HepG2 (cell line): ENCODE results near the gene ADGRG6. TPM values are rescaled to one million over a fixed set of nuclear protein-coding genes. Genes with fewer than 3 reads are reported as not detected.

ENCODE experiments used
- ATAC-seq: fragments of 200-7000 bp; cut with Tn5 transposase; 3 replicates; pipeline ENCODE4 v1.9.1; 2020; ENCODE audit warnings: mild to moderate bottlenecking, moderate library complexity
- BruUV-seq: library from RNA; stranded (reverse); fragments of 400-500 nt; replicated peaks from 2 replicates; lab custom pipeline; 2021; lab: Mats Ljungman, UMichigan
- CTCF ChIA-PET: fragments of 300-600 bp; formaldehyde crosslinking; extraction: SDS; loops from one replicate; lab custom pipeline; 2021; ENCODE audit warnings: low total read pairs, inconsistent platforms, low intra/inter-chr PET ratio; lab: Yijun Ruan, JAX
- POLR2A ChIA-PET: fragments of 350-600 bp; sonication (Branson Sonifier 250); formaldehyde crosslinking; loops from one replicate; lab custom pipeline; 2020; ENCODE audit warnings: antibody characterized with exemption, inconsistent platforms; lab: Yijun Ruan, JAX
- DNase-seq: peaks from one replicate; pipeline ENCODE4 v3.0.0-alpha.2; 2015; ENCODE audit warnings: low spot score
- FAIRE-seq: peaks from 3 replicates; lab custom pipeline; 2011; peaks lifted over from hg19 to GRCh38; lab: Jason Lieb, UNC
- H2AFZ ChIP-seq: one replicate; pipeline ENCODE4 v1.6.1; 2011; ENCODE audit warnings: low read length, inconsistent platforms
- H3K27ac ChIP-seq: fragments of 300-600 bp; 3 replicates; pipeline ENCODE4 v1.8.0; 2011; ENCODE audit warnings: mixed run types, mild to moderate bottlenecking, mixed read lengths, low read length, inconsistent platforms; ENCODE audit not compliant: insufficient read depth; ENCODE audit errors: extremely low read length
- H3K27me3 ChIP-seq, 2 experiments: fragments of 200-600 bp in 1 of 2; 2 replicates in 1 of 2; 3 replicates in 1 of 2; pipeline versions ENCODE4 v1.6.0 to v1.8.0; 2011; ENCODE audit warnings: low read length in 2 of 2, mild to moderate bottlenecking in 2 of 2, moderate library complexity in 2 of 2, inconsistent platforms in 1 of 2; ENCODE audit not compliant: insufficient read depth in 2 of 2, control insufficient read depth in 1 of 2
- H3K36me3 ChIP-seq, 2 experiments: fragments of 200-600 bp in 1 of 2; replicated peaks in 1 of 2; 2 replicates in 1 of 2; 3 replicates in 1 of 2; pipeline versions ENCODE4 v1.5.1 to v1.8.0; 2011; ENCODE audit warnings: low read length in 2 of 2, inconsistent platforms in 1 of 2; ENCODE audit not compliant: insufficient read depth in 2 of 2, control insufficient read depth in 1 of 2
- H3K4me1 ChIP-seq: 2 replicates; pipeline ENCODE4 v1.5.1; 2012; ENCODE audit warnings: low read length, inconsistent platforms; ENCODE audit not compliant: insufficient read depth
- H3K4me2 ChIP-seq: 2 replicates; pipeline ENCODE4 v1.6.0; 2011; ENCODE audit warnings: low read depth, low read length, inconsistent platforms
- H3K4me3 ChIP-seq, 3 experiments: fragments of 200-600 bp in 1 of 3; sonication (generic), shearing (Covaris generic) in 1 of 3; replicated peaks in 1 of 3; 2 replicates each; pipeline ENCODE4 v1.5.1; 2011 to 2016; ENCODE audit warnings: low read length in 3 of 3, inconsistent platforms in 2 of 3, low read depth in 2 of 3, mild to moderate bottlenecking in 2 of 3, control low read depth in 1 of 3, mixed read lengths in 1 of 3; ENCODE audit not compliant: insufficient read depth in 1 of 3
- H3K79me2 ChIP-seq: one replicate; pipeline ENCODE4 v1.6.1; 2011; ENCODE audit warnings: low read length, inconsistent platforms; ENCODE audit not compliant: insufficient read depth
- H3K9ac ChIP-seq: 2 replicates; pipeline ENCODE4 v1.6.0; 2011; ENCODE audit warnings: mild to moderate bottlenecking, low read depth, low read length, inconsistent platforms; ENCODE audit not compliant: insufficient read depth
- H3K9me3 ChIP-seq: 2 replicates; pipeline ENCODE4 v1.5.1; 2012; ENCODE audit warnings: mild to moderate bottlenecking, low read length
- H4K20me1 ChIP-seq: 2 replicates; pipeline ENCODE4 v1.6.0; 2011; ENCODE audit warnings: inconsistent platforms, mild to moderate bottlenecking, low read length, moderate library complexity; ENCODE audit not compliant: insufficient read depth
- AGO2 ChIP-seq: fragments of 200-400 bp; formaldehyde crosslinking; optimal IDR thresholded peaks from 2 replicates; pipeline ENCODE3; 2017; ENCODE audit warnings: mild to moderate bottlenecking, low read depth, low read length, moderate library complexity
- CREB1 ChIP-seq, 2 experiments: fragments of 450-650 bp in 1 of 2; IDR thresholded peaks; 2 replicates each; pipeline ENCODE4 v1.6.1; 2016 to 2017; ENCODE audit warnings: control low read depth in 1 of 2, mild to moderate bottlenecking in 1 of 2, missing compliant biosample characterization in 1 of 2, missing genetic modification characterization in 1 of 2
- MTF1 ChIP-seq: sonication (generic); formaldehyde crosslinking; IDR thresholded peaks from 2 replicates; pipeline ENCODE4 v1.5.0; 2020; ENCODE audit warnings: missing genetic modification reagents
- NAIF1 ChIP-seq: sonication (generic); formaldehyde crosslinking; IDR thresholded peaks from 2 replicates; pipeline ENCODE4 v1.5.0; 2020; ENCODE audit warnings: mild to moderate bottlenecking, missing genetic modification reagents, borderline replicate concordance
- NFKBIZ ChIP-seq: IDR thresholded peaks from 2 replicates; pipeline ENCODE4 v1.6.1; 2018; ENCODE audit warnings: missing genetic modification reagents, missing compliant biosample characterization
- PHF20 ChIP-seq: sonication (generic); formaldehyde crosslinking; IDR thresholded peaks from 2 replicates; pipeline ENCODE4 v1.5.0; 2020; ENCODE audit warnings: mild to moderate bottlenecking, missing genetic modification reagents
- POLR2A ChIP-seq, 2 experiments: IDR thresholded peaks; 2 replicates each; pipeline ENCODE4 v1.6.1; 2011; ENCODE audit warnings: low read depth in 2 of 2, low read length in 2 of 2, mild to moderate bottlenecking in 1 of 2, moderate library complexity in 1 of 2; ENCODE audit not compliant: insufficient read depth in 1 of 2
- RFX5 ChIP-seq: IDR thresholded peaks from 2 replicates; pipeline ENCODE4 v1.6.1; 2011; ENCODE audit warnings: low read depth, low read length, improper control_type of control experiment
- RFXAP ChIP-seq: sonication (generic); formaldehyde crosslinking; IDR thresholded peaks from 2 replicates; pipeline ENCODE4 v1.4.0; 2020; ENCODE audit warnings: missing genetic modification reagents, borderline replicate concordance
- SOX5 ChIP-seq: IDR thresholded peaks from 2 replicates; pipeline ENCODE4 v1.6.1; 2016; ENCODE audit warnings: borderline replicate concordance
- THAP11 ChIP-seq: IDR thresholded peaks from 2 replicates; pipeline ENCODE4 v1.6.1; 2016; ENCODE audit warnings: missing biosample characterization, missing genetic modification reagents
- ZFP36 ChIP-seq: fragments of 150-350 bp; IDR thresholded peaks from 2 replicates; pipeline ENCODE4 v1.6.1; 2018; ENCODE audit warnings: borderline replicate concordance, low read length, low read depth; ENCODE audit not compliant: partially characterized antibody
- WGBS: methylation state at CpG from one replicate; pipeline ENCODE4 v1.1.6; 2017; ENCODE audit warnings: low lambda C conversion rate; 5-methylcytosine and 5-hydroxymethylcytosine counted together
- in situ Hi-C: cut with HindIII; loops from 2 replicates; pipeline ENCODE4 v1.10.0; 2017; ENCODE audit warnings: low pct_unique_long_range_greater_than_20kb; ENCODE audit not compliant: extremely low pct_ligation_motif_present
- intact Hi-C: fragments of 100-400 bp; cut with micrococcal nuclease; formaldehyde crosslinking; loops from one replicate; pipeline ENCODE4 v1.10.0; 2022; ENCODE audit not compliant: unreplicated experiment
- polyA plus RNA-seq, 8 experiments: library from polyadenylated mRNA; depleted of rRNA in 3 of 8; stranded (reverse) in 7 of 8; unstranded in 1 of 8; fragments of >200 nt; fragmentation: Illumina TruSeq in 4 of 8; extraction: Trizol in 4 of 8; gene quantifications; 2 replicates each; pipeline versions ENCODE4 v1.2.1 to v1.2.3, GENCODE V29; 2011 to 2016; ENCODE audit warnings: low read depth in 4 of 8, missing spikeins in 1 of 8, mixed read lengths in 1 of 8; ENCODE audit not compliant: insufficient read depth in 1 of 8
- total RNA-seq, 5 experiments: library from RNA; depleted of rRNA; stranded (reverse); fragments of >200 nt; fragmentation: Illumina TruSeq; extraction: Trizol; gene quantifications; 2 replicates each; pipeline ENCODE4 v1.2.3, GENCODE V29; 2016; ENCODE audit warnings: low read depth in 1 of 5
- TF ChIP-seq, protein P1 (sequence below): sonication (generic); formaldehyde crosslinking; IDR thresholded peaks from 2 replicates; pipeline ENCODE4 v1.4.0; 2020; ENCODE audit warnings: missing genetic modification reagents, borderline replicate concordance

The ADGRG6 gene
- total and polyA plus RNA-seq, 2 of the 13 experiments (the other 11 are each of a cell fraction or from before 2014, with no cell fraction given), result 129 to 249 TPM

DNA sequence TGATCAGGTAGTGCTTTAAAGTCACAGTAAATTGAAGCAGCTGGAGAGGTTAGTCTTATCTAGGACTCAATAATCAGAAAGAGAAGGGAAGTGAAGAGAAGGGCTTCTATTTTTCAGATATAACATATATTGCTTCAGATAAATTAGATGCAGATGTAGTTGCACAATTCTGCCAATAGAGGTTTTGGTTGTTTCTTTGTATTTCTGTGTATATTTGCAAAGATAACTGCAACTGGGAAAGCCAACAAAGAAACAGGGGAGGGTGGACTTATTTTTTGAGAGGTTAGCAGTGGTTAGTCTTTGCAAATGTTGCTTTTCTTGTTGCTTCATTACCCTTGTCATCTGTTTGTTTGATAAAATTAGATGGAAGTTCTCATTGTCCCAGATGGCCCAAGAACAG lies 106.6 kb downstream of the ADGRG6 start:
- Histone ChIP-seq H3K79me2 (no peaks in the 10 kb centered on the region), H2AFZ (no peak overlapping the region), H3K4me1 (peaks cover 23% of the 10 kb centered on the region), H4K20me1 (no peaks in the 10 kb centered on the region), H3K9ac (no peak overlapping the region), H3K9me3 (no peaks in the 10 kb centered on the region), H3K27me3 (no peaks in the 10 kb centered on the region), H3K36me3 (peaks cover 21 to 90% of the 10 kb centered on the region in 2 experiments), H3K4me3 (no peak overlapping the region), H3K4me2 (no peak overlapping the region), H3K27ac (no peak overlapping the region)
- no peak for ATAC-seq
- ChIA-PET POLR2A (no interaction called here), CTCF (no interaction called here)
- intact Hi-C loops (no loop called here), in situ Hi-C loops (no loop called here)
- no TSS peak for BruUV-seq
- TF ChIP-seq AGO2 (peak; percentile 50), RFXAP (CRISPR knock-in tag) (no peak)
- no peak for DNase-seq
- no peak for FAIRE-seq

DNA sequence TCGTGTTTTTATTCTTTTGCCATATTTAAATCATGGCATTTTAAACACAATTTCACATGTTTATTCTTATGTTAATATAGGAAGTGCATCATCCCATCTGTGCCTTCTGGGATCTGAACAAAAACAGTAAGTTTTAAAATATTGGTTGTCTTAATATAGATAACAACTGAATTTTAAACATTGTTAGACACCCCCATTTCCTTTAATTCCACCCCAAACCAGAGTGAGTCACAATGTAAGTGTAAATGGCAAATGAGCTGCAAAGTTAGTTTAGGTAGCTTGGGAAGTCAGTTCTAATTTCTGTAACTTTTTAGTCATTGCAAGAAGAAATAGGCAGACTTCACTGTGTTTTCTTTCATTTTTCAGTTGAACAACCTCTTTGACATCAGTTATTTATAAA lies 108.0 kb downstream of the ADGRG6 start:
- WGBS, result 100% methylated on average over 1 of the region's 1 CpG
- Histone ChIP-seq H3K4me3 (no peak overlapping the region), H3K79me2 (no peaks in the 10 kb centered on the region), H3K36me3 (peaks cover 24 to 93% of the 10 kb centered on the region in 2 experiments), H3K9ac (no peak overlapping the region), H2AFZ (no peak overlapping the region), H3K27ac (no peak overlapping the region), H3K9me3 (no peaks in the 10 kb centered on the region), H3K27me3 (no peaks in the 10 kb centered on the region), H3K4me2 (no peak overlapping the region), H3K4me1 (peaks cover 9% of the 10 kb centered on the region), H4K20me1 (no peaks in the 10 kb centered on the region)
- FAIRE-seq (no peak), ATAC-seq (no peak), DNase-seq (no peak)
- in situ Hi-C loops, result no loop called here
- ChIA-PET CTCF (no interaction called here), POLR2A (interaction anchor here (0.9 kb wide), 1 partner anchor 263 kb away, joined by 3 read pairs; the partner anchor contains the start of genes NMBR and VTA1)
- intact Hi-C loops, result no loop called here
- no TSS peak for BruUV-seq
- no peak for TF ChIP-seq NAIF1 (CRISPR knock-in tag)
- no peak for TF ChIP-seq NFKBIZ (CRISPR knock-in tag)
- TF ChIP-seq THAP11, result no peak
- no peak for TF ChIP-seq ZFP36
- TF ChIP-seq RFX5, result no peak
- TF ChIP-seq, protein P1, sequence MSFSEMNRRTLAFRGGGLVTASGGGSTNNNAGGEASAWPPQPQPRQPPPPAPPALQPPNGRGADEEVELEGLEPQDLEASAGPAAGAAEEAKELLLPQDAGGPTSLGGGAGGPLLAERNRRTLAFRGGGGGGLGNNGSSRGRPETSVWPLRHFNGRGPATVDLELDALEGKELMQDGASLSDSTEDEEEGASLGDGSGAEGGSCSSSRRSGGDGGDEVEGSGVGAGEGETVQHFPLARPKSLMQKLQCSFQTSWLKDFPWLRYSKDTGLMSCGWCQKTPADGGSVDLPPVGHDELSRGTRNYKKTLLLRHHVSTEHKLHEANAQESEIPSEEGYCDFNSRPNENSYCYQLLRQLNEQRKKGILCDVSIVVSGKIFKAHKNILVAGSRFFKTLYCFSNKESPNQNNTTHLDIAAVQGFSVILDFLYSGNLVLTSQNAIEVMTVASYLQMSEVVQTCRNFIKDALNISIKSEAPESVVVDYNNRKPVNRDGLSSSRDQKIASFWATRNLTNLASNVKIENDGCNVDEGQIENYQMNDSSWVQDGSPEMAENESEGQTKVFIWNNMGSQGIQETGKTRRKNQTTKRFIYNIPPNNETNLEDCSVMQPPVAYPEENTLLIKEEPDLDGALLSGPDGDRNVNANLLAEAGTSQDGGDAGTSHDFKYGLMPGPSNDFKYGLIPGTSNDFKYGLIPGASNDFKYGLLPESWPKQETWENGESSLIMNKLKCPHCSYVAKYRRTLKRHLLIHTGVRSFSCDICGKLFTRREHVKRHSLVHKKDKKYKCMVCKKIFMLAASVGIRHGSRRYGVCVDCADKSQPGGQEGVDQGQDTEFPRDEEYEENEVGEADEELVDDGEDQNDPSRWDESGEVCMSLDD, result no peak
- TF ChIP-seq CREB1 (IDR thresholded peaks at IDR 0.05), result no peak
- no peak for TF ChIP-seq CREB1 (CRISPR knock-in tag; IDR thresholded peaks at IDR 0.05)
- TF ChIP-seq SOX5 (CRISPR knock-in tag), result no peak
- TF ChIP-seq POLR2A (IDR thresholded peaks at IDR 0.05; ENCODE audit: insufficient read depth in 1 of 2, low read depth in 2 of 2, low read length in 2 of 2), result no peak
- TF ChIP-seq PHF20, result no peak
- no peak for TF ChIP-seq MTF1 (CRISPR knock-in tag)
